Prostate gland (tissue), 2 donors: Measurements from ENCODE around the gene RBM39.

Experiments used
- POLR2A ChIP-seq: fragments of 450-650 bp; IDR thresholded peaks from one replicate; pipeline ENCODE4 v1.6.1; 2016; ENCODE audit warnings: antibody characterized with exemption, mild to moderate bottlenecking
- POLR2AphosphoS5 ChIP-seq: sonication (generic); formaldehyde crosslinking; IDR thresholded peaks from one replicate; pipeline ENCODE4 v1.6.1; 2017; ENCODE audit warnings: antibody characterized with exemption
- TF ChIP-seq, protein P1 (sequence below), 4 experiments: fragments of 200-600 bp in 2 of 4; fragments of 450-650 bp in 2 of 4; sonication (generic) in 2 of 4; IDR thresholded peaks; 1 replicate in 3 of 4; 2 replicates in 1 of 4; pipeline ENCODE4 v1.5.1; 2016 to 2019; ENCODE audit warnings: antibody characterized with exemption in 4 of 4, mild to moderate bottlenecking in 2 of 4, moderate library complexity in 2 of 4

DNA sequence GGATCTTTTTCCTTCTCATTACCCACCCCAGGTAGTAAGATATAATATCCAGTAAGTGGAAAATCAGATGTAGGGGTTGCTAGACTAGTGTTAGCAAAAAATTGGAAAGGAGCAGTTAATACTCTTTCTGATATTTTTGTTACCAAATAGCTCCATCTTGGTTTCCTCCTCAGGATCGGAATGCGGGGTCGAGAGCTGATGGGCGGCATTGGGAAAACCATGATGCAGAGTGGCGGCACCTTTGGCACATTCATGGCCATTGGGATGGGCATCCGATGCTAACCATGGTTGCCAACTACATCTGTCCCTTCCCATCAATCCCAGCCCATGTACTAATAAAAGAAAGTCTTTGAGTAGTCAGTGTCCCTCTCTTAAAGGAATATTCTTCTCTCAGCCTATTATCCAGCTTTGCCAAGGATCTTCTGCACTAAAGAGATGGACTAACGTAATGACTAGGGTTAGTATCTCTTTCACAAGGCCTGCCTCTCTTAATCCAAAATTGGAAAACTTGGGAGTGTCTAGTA, 41.4 kb downstream of the RBM39 start:
- TF ChIP-seq, protein P1, sequence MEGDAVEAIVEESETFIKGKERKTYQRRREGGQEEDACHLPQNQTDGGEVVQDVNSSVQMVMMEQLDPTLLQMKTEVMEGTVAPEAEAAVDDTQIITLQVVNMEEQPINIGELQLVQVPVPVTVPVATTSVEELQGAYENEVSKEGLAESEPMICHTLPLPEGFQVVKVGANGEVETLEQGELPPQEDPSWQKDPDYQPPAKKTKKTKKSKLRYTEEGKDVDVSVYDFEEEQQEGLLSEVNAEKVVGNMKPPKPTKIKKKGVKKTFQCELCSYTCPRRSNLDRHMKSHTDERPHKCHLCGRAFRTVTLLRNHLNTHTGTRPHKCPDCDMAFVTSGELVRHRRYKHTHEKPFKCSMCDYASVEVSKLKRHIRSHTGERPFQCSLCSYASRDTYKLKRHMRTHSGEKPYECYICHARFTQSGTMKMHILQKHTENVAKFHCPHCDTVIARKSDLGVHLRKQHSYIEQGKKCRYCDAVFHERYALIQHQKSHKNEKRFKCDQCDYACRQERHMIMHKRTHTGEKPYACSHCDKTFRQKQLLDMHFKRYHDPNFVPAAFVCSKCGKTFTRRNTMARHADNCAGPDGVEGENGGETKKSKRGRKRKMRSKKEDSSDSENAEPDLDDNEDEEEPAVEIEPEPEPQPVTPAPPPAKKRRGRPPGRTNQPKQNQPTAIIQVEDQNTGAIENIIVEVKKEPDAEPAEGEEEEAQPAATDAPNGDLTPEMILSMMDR (IDR thresholded peaks at IDR 0.05): no peak
- no peak for TF ChIP-seq POLR2A
- no peak for TF ChIP-seq POLR2AphosphoS5
